ENCODE results near the gene KAT2A. TPM values are rescaled to one million over a fixed set of nuclear protein-coding genes. Genes with fewer than 3 reads are reported as not detected.

The KAT2A gene
- total RNA-seq, 3 donors from 2014 or later (not counting 1 experiment from before 2014, with no cell fraction given): 29.6 to 32.8 (median 29.9) TPM

DNA sequence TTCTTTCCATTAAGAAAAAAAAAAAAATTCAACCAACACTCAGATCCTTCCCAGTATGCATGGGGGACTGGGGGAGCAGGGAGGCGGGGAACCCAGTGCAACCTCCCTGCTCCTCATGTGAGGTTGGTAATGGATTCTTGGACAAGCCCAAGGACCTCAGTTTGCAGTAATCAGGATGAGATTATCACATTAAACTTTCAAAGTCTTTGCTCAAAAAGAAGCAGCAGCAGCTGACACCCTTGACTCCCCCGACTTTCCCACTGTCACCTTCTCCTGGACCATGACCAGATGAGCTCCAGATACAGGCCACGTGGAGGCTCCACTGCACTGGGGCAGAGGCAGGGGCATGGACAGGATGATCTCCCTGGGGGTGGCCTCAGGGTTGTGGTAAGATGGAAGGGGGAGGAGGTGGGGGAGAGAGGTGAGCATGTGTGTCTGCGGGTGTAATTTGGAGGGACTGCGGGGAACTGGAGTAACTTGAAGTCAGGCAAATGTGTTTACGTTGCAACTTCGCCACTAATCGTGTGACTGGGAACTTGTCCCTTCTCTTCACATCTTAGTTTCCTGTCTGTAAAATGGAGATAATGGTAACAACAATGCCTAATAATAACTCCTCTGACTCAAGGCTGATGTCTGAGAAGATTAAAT is 42.6 kb downstream of the KAT2A start:
- DNase-seq (no peak), ATAC-seq (no peak)
- no peaks in the 10 kb centered on the region for H3K36me3 ChIP-seq (ENCODE audit: control insufficient read depth, insufficient read depth, low read length)
- TF ChIP-seq, protein P1, sequence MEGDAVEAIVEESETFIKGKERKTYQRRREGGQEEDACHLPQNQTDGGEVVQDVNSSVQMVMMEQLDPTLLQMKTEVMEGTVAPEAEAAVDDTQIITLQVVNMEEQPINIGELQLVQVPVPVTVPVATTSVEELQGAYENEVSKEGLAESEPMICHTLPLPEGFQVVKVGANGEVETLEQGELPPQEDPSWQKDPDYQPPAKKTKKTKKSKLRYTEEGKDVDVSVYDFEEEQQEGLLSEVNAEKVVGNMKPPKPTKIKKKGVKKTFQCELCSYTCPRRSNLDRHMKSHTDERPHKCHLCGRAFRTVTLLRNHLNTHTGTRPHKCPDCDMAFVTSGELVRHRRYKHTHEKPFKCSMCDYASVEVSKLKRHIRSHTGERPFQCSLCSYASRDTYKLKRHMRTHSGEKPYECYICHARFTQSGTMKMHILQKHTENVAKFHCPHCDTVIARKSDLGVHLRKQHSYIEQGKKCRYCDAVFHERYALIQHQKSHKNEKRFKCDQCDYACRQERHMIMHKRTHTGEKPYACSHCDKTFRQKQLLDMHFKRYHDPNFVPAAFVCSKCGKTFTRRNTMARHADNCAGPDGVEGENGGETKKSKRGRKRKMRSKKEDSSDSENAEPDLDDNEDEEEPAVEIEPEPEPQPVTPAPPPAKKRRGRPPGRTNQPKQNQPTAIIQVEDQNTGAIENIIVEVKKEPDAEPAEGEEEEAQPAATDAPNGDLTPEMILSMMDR (IDR thresholded peaks at IDR 0.05): no peak
- no peaks in the 10 kb centered on the region for H3K27me3 ChIP-seq (ENCODE audit: control insufficient read depth, insufficient read depth, low read length)
- H3K27me3 Mint-ChIP-seq (ENCODE audit: low read depth in 2 of 2): peaks cover 7 to 9% of the 10 kb centered on the region in 2 donors
- no peak overlapping the region for H3K27ac Mint-ChIP-seq
- intact Hi-C loops (cut with micrococcal nuclease): no loop called here
- H3K9me3 Mint-ChIP-seq: no peaks in the 10 kb centered on the region
- no peaks in the 10 kb centered on the region for H3K4me1 ChIP-seq (ENCODE audit: control insufficient read depth, insufficient read depth, low read length)
- H3K4me3 Mint-ChIP-seq: no peak overlapping the region
- no peaks in the 10 kb centered on the region for H3K4me1 Mint-ChIP-seq
- H3K27ac ChIP-seq (ENCODE audit: low read length): no peak overlapping the region
- H3K4me3 ChIP-seq (ENCODE audit: low read length): no peak overlapping the region
- H3K36me3 Mint-ChIP-seq: no peaks in the 10 kb centered on the region
- no peaks in the 10 kb centered on the region for H3K9me3 ChIP-seq (ENCODE audit: control insufficient read depth, insufficient read depth, low read length)
- 66% methylated on average over 7 of the region's 8 CpGs for WGBS (ENCODE audit: insufficient coverage)

DNA sequence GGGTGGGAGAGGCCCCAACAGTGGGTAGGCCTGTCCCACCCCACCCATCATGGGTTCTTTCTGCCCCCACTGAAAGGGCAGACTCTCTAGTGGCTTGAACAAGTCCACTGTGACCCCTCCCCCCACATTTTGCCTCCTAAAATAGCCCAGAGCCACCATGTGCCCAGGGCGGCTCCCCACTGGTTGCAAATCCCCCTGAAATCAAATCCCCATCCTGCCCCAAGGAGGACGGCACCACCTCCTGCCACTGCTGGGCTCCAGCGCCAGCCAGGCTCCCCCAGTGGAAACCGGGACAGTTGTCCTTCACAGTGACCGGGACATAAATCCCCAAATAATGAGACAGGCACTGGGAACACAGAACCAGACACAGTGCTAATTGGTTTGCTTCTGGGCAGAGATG is 43.4 kb downstream of the KAT2A start:
- Mint-ChIP-seq H3K4me1 (peaks cover 0 to 3% of the 10 kb centered on the region in 2 donors), H3K4me3 (no peak overlapping the region), H3K27me3 (ENCODE audit: low read depth in 2 of 2) (peaks cover 7 to 15% of the 10 kb centered on the region in 2 donors), H3K36me3 (no peaks in the 10 kb centered on the region), H3K9me3 (no peaks in the 10 kb centered on the region), H3K27ac (no peak overlapping the region)
- H3K9me3 ChIP-seq (ENCODE audit: control insufficient read depth, insufficient read depth, low read length): no peaks in the 10 kb centered on the region
- no peak overlapping the region for H3K4me3 ChIP-seq (ENCODE audit: low read length)
- no peak for DNase-seq
- peaks cover 2% of the 10 kb centered on the region for H3K4me1 ChIP-seq (ENCODE audit: control insufficient read depth, insufficient read depth, low read length)
- intact Hi-C loops (cut with micrococcal nuclease): no loop called here
- peaks cover 2% of the 10 kb centered on the region for H3K27me3 ChIP-seq (ENCODE audit: control insufficient read depth, insufficient read depth, low read length)
- no peaks in the 10 kb centered on the region for H3K36me3 ChIP-seq (ENCODE audit: control insufficient read depth, insufficient read depth, low read length)
- ATAC-seq: no peak
- TF ChIP-seq, protein P1 (IDR thresholded peaks at IDR 0.05): no peak
- H3K27ac ChIP-seq (ENCODE audit: low read length): no peak overlapping the region
- 92% methylated on average over 5 of the region's 5 CpGs for WGBS (ENCODE audit: insufficient coverage)

DNA sequence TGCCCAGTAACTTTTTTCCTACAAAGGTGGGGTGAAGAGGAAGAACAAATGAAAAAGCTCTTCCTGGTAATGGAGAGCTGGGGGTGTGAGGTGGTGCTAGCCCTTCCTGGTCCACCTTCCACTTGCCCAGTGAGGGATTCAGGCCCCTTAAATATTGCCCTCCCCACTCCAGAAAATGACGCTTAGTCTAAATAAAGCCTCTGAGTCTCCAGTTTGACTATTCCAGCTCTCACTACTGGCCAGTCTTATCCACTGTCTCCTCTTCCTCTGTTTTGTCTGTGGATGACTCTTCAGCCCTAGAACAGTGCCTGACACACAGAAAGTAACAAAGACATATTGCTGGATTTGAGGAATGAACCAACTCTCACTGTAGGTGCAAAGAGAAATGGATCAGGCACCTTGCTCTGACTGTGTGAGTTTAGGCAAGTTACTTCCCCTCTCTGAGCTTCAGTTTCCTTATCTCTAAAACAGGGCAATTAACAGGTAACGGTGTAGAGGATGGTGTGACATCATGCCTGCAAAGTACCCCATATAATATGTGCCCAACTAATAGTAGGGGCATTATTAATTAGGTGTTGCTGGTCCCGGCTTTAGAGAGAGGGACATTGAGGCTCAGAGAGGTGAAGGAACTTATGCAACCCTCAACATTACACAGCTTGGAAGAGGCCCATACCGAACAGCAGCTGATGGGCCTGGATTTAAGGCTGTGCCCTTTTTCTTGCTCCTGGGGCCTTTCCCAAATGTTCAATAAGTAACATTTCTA is 44.2 kb downstream of the KAT2A start:
- intact Hi-C loops (cut with micrococcal nuclease): no loop called here
- H3K27ac ChIP-seq (ENCODE audit: low read length): no peak overlapping the region
- peaks cover 4% of the 10 kb centered on the region for H3K27me3 ChIP-seq (ENCODE audit: control insufficient read depth, insufficient read depth, low read length)
- no peaks in the 10 kb centered on the region for H3K9me3 ChIP-seq (ENCODE audit: control insufficient read depth, insufficient read depth, low read length)
- no peak for ATAC-seq
- peaks cover 7 to 18% of the 10 kb centered on the region in 2 donors for H3K27me3 Mint-ChIP-seq (ENCODE audit: low read depth in 2 of 2)
- H3K4me1 ChIP-seq (ENCODE audit: control insufficient read depth, insufficient read depth, low read length): peaks cover 8% of the 10 kb centered on the region
- no peaks in the 10 kb centered on the region for H3K36me3 ChIP-seq (ENCODE audit: control insufficient read depth, insufficient read depth, low read length)
- H3K4me3 ChIP-seq (ENCODE audit: low read length): no peak overlapping the region
- peaks cover 0 to 7% of the 10 kb centered on the region in 2 donors for H3K4me1 Mint-ChIP-seq
- no peak for DNase-seq
- no peak overlapping the region for H3K27ac Mint-ChIP-seq
- H3K4me3 Mint-ChIP-seq: no peak overlapping the region
- no peaks in the 10 kb centered on the region for H3K36me3 Mint-ChIP-seq
- TF ChIP-seq, protein P1 (IDR thresholded peaks at IDR 0.05): no peak
- no peaks in the 10 kb centered on the region for H3K9me3 Mint-ChIP-seq
- WGBS (ENCODE audit: insufficient coverage): 92% methylated on average over 3 of the region's 4 CpGs
